H1 (cell line): Measurements from ENCODE around the gene MTERF2. TPM values are rescaled to one million over a fixed set of nuclear protein-coding genes. Genes with fewer than 3 reads are reported as not detected.

Experiments
- CHD7 ChIP-seq: fragments of 300-600 bp; sonication (generic); IDR thresholded peaks from 2 replicates; pipeline ENCODE4 v1.7.1; 2012; ENCODE audit warnings: low read length, moderate library complexity, mild to moderate bottlenecking, inconsistent platforms; ENCODE audit not compliant: insufficient replicate concordance
- polyA plus RNA-seq, 7 experiments: library from polyadenylated mRNA; depleted of rRNA in 3 of 7; stranded (reverse) in 5 of 7; unstranded in 2 of 7; fragments of >200 nt in 5 of 7; fragments of 200-250 nt in 2 of 7; gene quantifications; 1 replicate in 5 of 7; 2 replicates in 1 of 7; 4 replicates in 1 of 7; pipeline versions ENCODE4 v1.2.1 to v1.2.3, GENCODE V29; 2011 to 2013; ENCODE audit warnings: missing spikeins in 2 of 7, mixed read lengths in 2 of 7
- total RNA-seq: library from RNA; stranded (reverse); fragmentation: NEBNext Ultra II Directional; extraction: Animal tissue kit (Norgen Biotek cat#: 25700); gene quantifications from 2 replicates; pipeline ENCODE4 v1.2.1, GENCODE V29; 2021

MTERF2 gene
- total and polyA plus RNA-seq, 2 of the 8 experiments (the other 6 are each of a cell fraction or from before 2014, with no cell fraction given) = 2.8 to 7.1 TPM

DNA sequence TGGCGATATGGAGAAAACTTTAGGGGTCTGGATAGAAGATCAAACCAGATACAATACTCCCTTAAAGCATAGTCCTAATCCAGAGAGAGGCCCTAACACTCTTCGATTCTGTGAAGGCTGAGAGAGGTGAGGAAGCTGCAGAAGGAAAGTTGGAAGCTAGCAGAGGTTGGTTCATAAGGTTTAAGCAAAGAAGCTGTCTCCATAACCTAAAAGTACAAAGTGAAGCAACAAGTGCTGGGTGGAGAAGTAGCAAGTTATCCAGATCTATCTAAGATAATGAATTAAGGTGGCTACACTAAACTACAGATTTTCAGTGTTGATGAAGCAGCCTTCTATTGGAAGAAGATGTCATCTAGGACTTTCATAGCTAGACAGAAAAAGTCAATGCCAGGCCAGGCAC lies 24.6 kb upstream of the MTERF2 start (continued):
- no peak for TF ChIP-seq CHD7
